ENCODE results near the gene LILRA2. TPM values are rescaled to one million over a fixed set of nuclear protein-coding genes. Genes with fewer than 3 reads are reported as not detected.
A peak's percentile ranks its signal among the peaks of the same experiment; 100 is the strongest.

Gene LILRA2
- 1 to 10 TPM in 2 of 3 donors, under 1 TPM in 1; 0.66 to 6.9 (median 4.2) TPM for total RNA-seq

DNA sequence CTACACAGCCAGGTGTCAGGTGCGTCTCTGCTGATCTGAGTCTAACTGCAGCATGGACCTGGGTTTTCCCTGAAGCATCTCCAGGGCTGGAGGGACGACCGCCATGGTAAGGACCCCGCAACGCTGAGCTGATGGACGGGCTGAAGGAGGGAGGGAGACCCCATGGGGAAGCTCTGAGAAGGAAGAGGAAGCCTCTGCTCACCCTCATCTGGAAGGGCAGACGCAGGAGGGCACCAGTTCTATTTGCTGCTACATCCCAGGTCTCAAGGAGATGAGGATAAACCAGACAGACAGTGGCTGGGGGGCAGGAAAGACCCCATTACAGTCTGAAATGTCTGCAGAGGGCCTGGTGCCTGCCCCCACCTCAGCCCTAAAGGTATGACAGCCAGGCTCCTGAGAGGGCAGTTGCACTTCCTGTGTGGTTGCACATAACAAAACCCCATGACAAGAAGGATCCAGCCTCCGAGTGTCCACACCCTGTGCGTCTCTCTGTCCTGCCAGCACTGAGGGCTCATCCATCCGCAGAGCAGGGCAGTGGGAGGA is at the start of gene LILRA2:
Gene LILRA2, plus strand, starts transcription at position 461 of the 543 bp plus-strand sequence. CDS start 89 bp downstream, outside the sequence.
- Histone ChIP-seq H3K4me1 (no peaks in the 10 kb centered on the region), H3K36me3 (no peaks in the 10 kb centered on the region), H3K9me3 (no peaks in the 10 kb centered on the region), H3K4me3 (peak within 1 kb of the TSS in 1 of 3 donors; percentile 13), H3K27me3 (peaks cover 0 to 49% of the 10 kb centered on the region in 2 donors), H3K27ac (no peak within 1 kb of the TSS)
- TF ChIP-seq CTCF (IDR thresholded peaks at IDR 0.05) (no peak), POLR2A (IDR thresholded peaks at IDR 0.05) (no peak), POLR2AphosphoS5 (IDR thresholded peaks at IDR 0.05) (no peak)
- intact Hi-C loops (cut with DNase I; ENCODE audit: low total_unique reads) = no loop called here
- no peak for DNase-seq (ENCODE audit: low spot score in 2 of 2)

- Histone ChIP-seq H3K4me3 (no peak overlapping the region), H3K27ac (no peak overlapping the region), H3K9me3 (no peaks in the 10 kb centered on the region), H3K36me3 (no peaks in the 10 kb centered on the region), H3K27me3 (peaks cover 0 to 12% of the 10 kb centered on the region in 2 donors), H3K4me1 (no peaks in the 10 kb centered on the region)
- intact Hi-C loops (cut with DNase I; ENCODE audit: low total_unique reads) = no loop called here
- TF ChIP-seq POLR2AphosphoS5 (IDR thresholded peaks at IDR 0.05) = no peak
- no peak for TF ChIP-seq CTCF (IDR thresholded peaks at IDR 0.05)
- no peak for TF ChIP-seq POLR2A (IDR thresholded peaks at IDR 0.05)
- no peak for DNase-seq (ENCODE audit: low spot score in 2 of 2)
Measured at GRCh38 chr19:54525636-54526035, 48.0 kb upstream of the LILRA2 start.

DNA sequence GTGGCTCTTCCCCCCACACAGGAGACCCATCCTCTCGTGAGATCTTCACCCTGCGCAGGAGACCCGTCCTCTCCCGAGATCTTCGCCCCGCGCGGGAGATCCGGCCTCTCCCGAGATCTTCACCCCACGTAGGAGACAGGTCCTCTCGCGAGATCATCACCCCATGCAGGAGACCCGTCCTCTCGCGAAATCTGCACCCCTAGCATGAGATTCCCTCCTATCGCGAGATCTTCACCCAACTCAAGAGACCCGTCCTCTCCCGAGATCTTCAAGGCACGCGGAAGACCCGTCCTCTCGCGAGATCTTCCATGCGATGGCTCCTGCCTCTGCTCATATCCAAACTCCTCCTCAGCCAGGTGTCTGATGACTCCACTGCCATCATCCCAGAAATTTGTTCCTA is 46.6 kb upstream of the LILRA2 start:
- TF ChIP-seq CTCF (IDR thresholded peaks at IDR 0.05) (no peak), POLR2AphosphoS5 (IDR thresholded peaks at IDR 0.05) (no peak), POLR2A (IDR thresholded peaks at IDR 0.05) (no peak)
- Histone ChIP-seq H3K9me3 (no peaks in the 10 kb centered on the region), H3K36me3 (no peaks in the 10 kb centered on the region), H3K4me3 (no peak overlapping the region), H3K4me1 (no peaks in the 10 kb centered on the region), H3K27ac (no peak overlapping the region), H3K27me3 (peaks cover 0 to 5% of the 10 kb centered on the region in 2 donors)
- intact Hi-C loops (cut with DNase I; ENCODE audit: low total_unique reads) = no loop called here
- no peak for DNase-seq (ENCODE audit: low spot score in 2 of 2)

GRCh38 chr19:54530866-54531265 is 42.7 kb upstream of the LILRA2 start:
- Histone ChIP-seq H3K4me3 (no peak overlapping the region), H3K27ac (no peak overlapping the region), H3K36me3 (no peaks in the 10 kb centered on the region), H3K27me3 (peaks cover 0 to 34% of the 10 kb centered on the region in 2 donors), H3K4me1 (no peaks in the 10 kb centered on the region), H3K9me3 (no peaks in the 10 kb centered on the region)
- intact Hi-C loops (cut with DNase I; ENCODE audit: low total_unique reads) = no loop called here
- DNase-seq (ENCODE audit: low spot score in 2 of 2) = no peak
- no peak for TF ChIP-seq POLR2A (IDR thresholded peaks at IDR 0.05)

DNA sequence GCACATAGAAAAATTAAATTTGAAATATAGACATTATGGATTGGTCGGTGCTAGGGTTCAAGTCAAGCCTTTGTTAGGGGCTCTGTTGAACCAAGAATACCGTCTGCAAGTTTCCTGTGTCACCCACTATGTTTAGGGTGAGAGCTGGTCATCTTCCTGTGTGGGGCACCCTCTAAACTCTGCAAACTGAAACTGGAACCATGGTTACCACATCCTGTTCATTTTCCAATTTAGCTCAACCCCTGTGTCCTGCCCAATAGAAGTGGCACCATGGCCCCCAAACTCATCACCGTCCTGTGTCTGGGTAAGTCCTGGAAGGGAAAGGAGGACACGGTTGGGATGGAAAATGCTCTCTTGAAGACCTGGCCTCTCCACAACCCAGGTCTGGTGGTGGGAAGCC is 41.1 kb upstream of the LILRA2 start:
- TF ChIP-seq POLR2A (IDR thresholded peaks at IDR 0.05) (no peak), CTCF (IDR thresholded peaks at IDR 0.05) (no peak), POLR2AphosphoS5 (IDR thresholded peaks at IDR 0.05) (no peak)
- intact Hi-C loops (cut with DNase I; ENCODE audit: low total_unique reads) = no loop called here
- Histone ChIP-seq H3K27me3 (peaks cover 0 to 36% of the 10 kb centered on the region in 2 donors), H3K36me3 (no peaks in the 10 kb centered on the region), H3K27ac (no peak overlapping the region), H3K4me3 (no peak overlapping the region), H3K9me3 (no peaks in the 10 kb centered on the region), H3K4me1 (no peaks in the 10 kb centered on the region)
- no peak for DNase-seq (ENCODE audit: low spot score in 2 of 2)

Data from breast epithelium (tissue), 4 donors.